B cell (primary cell): ENCODE data around the gene CIB1.

Experiments
- CTCF ChIP-seq: fragments of 200-600 bp; IDR thresholded peaks from one replicate; pipeline ENCODE4 v1.8.0; 2022; ENCODE audit warnings: antibody characterized with exemption, mild to moderate bottlenecking
- EZH2 ChIP-seq: IDR thresholded peaks from 2 replicates; pipeline ENCODE4 v1.6.1; 2012; ENCODE audit warnings: borderline replicate concordance, low read depth, mild to moderate bottlenecking, moderate library complexity, low read length; ENCODE audit not compliant: insufficient read depth, poor library complexity, severe bottlenecking

- no peak for TF ChIP-seq CTCF
- no peak for TF ChIP-seq EZH2
These were observed 46.4 kb downstream of the CIB1 start for GRCh38 chr15:90187257-90187868.
